AG20443 (cell line): ENCODE data around the gene GNL1.

Experiments used
- DNase-seq: peaks from one replicate; pipeline ENCODE4 v3.0.0; 2012; ENCODE audit warnings: low spot score, mixed read lengths

Gene GNL1, protein sequence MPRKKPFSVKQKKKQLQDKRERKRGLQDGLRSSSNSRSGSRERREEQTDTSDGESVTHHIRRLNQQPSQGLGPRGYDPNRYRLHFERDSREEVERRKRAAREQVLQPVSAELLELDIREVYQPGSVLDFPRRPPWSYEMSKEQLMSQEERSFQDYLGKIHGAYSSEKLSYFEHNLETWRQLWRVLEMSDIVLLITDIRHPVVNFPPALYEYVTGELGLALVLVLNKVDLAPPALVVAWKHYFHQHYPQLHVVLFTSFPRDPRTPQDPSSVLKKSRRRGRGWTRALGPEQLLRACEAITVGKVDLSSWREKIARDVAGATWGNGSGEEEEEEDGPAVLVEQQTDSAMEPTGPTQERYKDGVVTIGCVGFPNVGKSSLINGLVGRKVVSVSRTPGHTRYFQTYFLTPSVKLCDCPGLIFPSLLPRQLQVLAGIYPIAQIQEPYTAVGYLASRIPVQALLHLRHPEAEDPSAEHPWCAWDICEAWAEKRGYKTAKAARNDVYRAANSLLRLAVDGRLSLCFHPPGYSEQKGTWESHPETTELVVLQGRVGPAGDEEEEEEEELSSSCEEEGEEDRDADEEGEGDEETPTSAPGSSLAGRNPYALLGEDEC

DNA sequence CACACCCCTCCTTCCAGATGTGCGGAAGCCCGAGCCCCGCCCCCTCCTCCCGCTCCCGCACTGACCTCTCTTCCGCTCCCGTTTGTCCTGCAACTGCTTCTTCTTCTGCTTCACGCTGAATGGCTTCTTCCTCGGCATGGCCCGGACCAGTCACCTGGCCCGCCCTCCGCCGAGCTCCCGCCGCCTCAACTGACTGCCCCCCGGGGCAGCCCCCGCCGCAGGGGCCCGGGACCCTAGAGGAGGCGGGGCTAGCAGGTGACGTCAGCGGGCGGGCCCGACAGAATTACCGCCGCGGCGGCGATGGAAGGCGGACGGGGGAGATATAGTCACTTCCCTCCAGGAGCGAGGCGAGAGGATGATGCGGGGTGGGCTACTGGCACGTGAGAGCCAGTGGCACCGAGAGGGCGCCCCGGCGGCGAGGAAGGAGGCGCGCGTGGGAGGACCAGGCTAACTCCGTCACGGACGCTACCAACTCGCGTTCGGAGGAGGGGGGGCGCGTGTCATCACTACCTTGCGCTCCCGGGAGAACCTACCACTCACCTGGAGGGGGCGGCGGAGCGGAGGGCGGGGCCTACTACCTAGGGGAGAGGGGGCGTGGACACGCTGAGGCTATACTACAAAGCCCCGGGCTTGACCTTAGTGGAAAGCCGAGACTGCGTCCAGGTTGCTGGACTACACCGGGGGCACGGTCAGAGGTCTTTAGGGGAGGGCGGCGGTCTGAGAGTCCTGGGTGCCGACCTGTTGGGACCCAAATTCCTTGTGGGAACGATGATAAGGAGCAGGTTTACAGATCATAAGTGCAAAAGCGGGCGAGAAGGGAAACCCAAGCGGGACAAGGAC, at the start of gene GNL1:
TSS of gene GNL1 (minus strand) at position 424 of the 840 bp plus-strand sequence. CDS start at position 138, 286 bp downstream.
- peak; percentile 92 for DNase-seq

DNA sequence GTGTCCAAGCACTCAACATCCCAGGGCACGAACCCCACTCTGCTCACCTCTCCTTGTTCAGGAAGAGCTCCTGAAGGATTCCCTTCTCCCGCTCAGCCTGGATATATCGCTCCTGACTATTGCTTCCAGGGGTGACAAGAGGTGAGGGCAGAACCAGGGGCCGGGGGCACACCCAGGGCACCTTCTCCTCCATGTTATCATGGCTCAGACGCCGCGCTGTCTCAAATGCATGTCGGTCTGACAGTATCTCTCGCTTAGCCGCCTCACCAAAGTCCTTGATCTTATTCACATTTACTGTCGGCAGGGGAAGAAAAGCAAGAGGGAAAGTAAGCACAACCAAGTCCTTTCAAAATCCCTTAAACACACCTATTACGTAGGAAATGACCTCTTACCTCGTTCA, 47.7 kb upstream of the GNL1 start:
- DNase-seq, result no peak

DNA sequence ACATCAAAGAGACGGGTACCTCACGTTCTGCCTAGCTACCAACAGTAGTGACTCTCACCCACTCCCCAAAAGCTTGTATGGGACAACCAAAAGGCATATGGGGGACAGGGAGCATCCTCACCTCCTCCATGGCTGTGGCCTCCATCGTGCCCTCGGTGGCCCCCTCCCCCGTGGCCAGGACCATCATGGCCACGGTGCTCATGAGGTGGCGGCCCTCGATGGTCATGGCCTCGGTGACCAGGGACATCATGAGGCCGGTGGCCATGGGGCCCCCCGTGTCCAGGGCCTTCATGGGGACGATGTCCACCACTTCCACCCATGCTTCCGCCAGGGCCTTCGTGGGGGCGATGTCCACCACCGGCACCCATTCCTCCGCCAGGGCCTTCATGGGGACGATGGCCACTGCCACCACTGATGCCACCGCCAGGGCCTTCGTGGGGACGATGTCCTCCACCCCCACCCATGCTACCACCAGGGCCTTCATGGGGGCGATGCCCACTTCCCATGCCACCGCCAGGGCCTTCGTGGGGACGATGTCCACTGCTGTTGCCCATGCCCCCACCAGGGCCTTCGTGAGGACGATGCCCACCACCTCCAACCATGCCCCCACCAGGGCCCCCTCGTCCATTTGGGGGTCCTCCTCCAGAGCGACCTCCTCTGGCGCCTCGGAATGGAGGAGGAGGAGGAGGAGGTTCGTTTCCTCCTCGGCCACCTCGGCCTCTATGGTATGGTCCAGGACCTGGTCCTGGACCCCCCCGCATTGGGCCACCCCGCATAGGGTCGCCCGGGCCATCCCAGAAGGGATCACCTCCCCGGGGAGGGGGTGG, 45.7 kb upstream of the GNL1 start:
- no peak for DNase-seq

DNA sequence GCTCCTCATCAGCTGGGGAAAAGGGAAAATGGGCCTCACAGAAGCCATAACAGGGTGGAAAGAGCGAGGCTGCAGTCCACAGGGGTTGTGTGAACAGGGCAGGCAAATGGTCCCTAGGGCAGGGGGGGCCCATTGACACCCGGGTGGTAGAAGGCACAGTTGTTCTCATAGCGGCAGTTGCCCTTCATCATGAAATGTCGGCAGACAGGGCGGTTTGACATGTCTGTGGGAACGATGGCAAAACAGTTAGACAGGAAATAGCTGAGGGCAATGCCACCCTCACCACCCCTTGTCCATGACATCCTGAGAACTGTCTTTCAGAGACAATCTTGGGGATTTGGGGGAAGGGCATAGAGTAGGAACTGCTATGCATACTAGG, 45.1 kb upstream of the GNL1 start:
- no peak for DNase-seq

DNA sequence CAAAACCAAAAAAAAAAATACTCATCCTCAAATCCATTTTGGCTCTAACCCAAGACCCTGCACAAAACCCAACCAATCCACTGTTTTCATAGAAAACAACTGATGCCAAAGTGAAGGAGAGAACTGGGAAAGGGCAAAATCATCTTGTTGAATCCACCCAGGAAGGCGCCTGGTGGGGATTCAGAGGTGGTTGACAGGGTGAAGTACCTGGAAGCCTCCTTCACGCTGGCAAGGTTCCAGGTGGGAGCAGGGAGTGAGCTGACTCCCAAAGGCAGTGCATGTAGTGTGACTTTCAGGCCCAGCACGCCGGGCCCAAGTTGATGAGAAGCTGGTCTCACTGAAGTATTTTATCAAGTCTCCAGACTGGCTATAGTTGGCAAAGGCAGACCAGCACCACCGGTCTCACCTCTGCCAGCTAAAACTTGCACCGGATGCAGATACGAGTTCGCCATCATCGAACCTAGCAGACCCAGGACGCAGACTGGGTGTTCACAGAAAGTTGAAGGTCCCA, 44.2 kb upstream of the GNL1 start:
- DNase-seq, result no peak

DNA sequence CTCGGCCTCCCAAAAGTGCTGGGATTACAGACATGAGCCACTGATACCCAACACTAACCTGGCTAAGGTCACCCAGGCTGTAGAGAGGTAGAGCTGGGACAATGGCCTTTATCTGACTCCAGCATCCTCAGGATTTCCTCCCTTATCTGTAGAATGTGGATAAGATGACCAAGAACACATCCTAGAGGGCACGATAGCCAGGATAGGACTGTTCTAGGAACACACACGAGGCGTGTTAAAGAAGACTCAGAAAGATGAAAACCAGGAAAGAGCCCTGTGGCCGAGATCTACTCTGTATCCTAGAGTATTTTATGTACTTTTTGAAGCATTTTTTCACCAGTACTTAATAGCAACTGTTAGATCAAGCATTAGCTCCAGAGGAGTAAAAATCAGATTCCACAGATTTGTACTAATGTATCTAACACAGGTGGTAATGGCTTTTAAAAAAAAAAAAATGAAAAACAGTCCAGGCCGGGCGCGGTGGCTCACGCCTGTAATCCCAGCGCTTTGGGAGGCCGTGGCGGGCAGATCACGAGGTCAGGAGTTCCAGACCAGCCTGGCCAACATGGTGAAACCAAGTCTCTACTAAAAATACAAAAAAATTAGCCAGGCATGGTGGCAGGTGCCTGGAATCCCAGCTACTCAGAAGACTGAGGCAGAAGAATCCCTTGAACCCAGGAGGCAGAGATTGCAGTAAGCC, 43.5 kb upstream of the GNL1 start:
- no peak for DNase-seq

DNA sequence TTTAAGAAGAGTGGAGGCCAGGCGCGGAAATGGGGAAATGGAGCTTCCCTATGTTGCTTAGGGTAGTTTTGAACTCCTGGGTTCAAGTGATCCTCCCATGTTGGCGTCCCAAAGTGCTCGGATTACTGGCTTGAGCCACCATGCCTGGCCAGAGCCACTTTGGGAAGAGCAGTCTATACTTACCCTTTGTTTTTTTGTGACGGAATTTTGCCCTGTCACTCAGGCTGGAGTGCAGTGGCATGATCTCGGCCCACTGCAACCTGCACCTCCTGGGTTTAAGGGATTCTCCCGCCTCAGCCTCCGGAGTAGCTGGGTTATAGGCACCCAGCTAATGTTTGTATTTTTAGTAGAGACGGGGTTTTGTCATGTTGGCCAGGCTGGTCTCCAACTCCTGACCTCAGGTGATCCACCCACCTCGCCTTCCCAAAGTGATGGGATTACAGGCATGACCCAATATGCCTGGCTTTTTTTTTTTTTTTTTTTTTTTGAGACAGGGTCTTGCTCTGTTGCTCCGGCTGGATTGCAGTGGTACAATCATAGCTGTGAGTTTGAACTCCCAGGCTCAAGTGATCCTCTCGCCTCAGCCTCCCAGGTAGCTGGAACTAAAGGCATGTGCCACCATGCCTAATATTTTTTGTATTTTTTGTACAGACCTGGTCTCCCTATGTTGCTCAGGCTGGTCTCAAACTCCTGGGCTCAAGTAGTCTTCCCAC, 42.8 kb upstream of the GNL1 start:
- no peak for DNase-seq

DNA sequence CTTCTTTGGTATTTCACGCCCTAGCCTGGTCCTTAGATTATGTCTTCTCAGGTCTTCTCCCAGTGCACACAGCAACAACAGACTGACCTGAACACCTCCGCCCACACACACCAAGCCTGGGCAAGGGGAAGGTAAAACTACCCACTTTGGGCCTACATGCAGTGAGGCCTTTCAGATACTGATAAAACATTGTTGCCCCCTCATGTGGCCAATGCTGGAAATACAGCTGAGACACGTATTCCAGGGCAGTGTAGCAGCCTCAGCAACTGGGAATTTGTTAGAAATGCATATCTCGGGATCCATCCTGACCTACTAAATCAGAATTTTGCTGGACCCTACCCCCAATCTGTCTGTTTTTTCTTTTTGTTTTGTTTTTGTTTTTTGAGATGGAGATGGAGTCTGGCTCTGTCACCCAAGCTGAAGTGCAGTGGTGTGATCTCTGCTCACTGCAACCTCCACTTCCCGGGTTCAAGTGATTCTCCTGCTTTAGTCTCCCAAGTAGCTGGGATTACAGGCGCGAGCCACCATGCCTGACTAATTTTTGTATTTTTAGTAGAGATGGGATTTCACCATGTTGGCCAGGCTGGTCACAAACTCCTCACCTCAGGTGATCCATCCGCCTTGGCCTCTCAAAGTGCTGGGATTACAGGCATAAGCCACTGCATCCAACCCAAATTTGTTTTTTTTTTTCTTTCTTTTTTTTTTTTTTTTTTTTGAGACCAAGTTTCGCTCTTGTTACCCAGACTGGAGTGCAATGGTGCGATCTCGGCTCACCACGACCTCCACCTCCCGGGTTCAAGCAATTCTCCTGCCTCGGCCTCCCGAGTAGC, 41.2 kb upstream of the GNL1 start:
- DNase-seq, result peak; percentile 81

DNA sequence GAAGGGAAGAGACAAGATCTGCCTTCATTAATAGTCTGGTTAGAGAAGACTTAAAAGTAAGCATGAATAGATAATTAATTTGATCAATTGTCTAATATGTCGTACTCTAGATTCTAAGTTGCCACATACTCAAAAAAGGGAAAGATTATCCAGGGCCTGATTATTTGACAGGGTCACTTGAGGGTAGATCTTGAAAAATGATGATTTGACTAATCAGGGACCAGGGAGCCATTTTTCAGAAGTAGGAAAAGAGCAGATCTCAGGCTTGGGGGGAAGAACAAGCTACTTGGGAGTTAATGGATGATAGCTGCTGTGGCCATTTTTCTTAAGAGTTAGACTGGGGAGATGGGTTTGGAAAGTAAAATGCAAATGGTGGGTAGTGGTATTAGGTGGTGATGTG, 36.0 kb upstream of the GNL1 start:
- no peak for DNase-seq

DNA sequence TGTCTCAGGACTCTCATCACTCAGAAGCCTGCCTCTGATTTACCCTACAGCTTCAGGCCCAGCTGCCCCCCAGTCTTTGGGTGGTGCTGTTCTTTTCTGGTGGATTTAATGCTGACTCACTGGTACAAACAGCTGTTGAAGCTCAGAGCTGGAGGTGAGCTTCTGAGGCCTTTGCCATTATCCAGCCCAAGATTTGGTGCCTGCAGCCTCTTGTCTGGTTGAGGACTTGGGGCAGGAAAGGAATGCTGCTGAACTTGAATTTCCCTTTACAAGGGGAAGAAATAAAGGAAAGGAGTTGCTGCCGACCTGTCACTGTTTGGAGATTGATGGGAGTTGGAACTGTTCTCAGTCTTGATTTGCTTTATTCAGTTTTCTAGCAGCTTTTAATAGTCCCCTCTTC, 34.7 kb upstream of the GNL1 start:
- peak; percentile 69 for DNase-seq

DNA sequence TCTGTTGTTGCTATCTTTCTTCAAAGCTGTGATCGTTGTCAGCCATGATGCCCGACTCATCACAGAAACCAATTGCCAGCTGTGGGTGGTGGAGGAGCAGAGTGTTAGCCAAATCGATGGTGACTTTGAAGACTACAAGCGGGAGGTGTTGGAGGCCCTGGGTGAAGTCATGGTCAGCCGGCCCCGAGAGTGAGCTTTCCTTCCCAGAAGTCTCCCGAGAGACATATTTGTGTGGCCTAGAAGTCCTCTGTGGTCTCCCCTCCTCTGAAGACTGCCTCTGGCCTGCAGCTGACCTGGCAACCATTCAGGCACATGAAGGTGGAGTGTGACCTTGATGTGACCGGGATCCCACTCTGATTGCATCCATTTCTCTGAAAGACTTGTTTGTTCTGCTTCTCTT, 34.2 kb upstream of the GNL1 start:
- no peak for DNase-seq

DNA sequence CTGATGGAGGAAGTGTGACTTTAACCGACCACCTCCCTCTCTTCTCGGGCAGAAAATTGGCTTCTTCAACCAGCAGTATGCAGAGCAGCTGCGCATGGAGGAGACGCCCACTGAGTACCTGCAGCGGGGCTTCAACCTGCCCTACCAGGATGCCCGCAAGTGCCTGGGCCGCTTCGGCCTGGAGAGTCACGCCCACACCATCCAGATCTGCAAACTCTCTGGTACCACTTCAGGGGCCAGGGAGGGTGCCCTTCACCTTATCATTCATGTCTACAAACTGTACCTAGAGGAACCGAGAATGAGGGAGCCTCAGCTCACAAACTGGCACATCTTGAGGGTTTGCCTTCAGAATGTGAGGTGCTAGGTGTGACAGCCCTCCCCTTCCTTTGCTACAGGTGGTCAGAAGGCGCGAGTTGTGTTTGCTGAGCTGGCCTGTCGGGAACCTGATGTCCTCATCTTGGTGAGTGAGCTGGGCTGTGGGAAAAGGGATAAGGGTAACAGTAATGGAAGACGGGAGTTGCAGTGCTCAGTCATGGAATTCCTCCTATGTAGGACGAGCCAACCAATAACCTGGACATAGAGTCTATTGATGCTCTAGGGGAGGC, 33.6 kb upstream of the GNL1 start:
- DNase-seq, result no peak

DNA sequence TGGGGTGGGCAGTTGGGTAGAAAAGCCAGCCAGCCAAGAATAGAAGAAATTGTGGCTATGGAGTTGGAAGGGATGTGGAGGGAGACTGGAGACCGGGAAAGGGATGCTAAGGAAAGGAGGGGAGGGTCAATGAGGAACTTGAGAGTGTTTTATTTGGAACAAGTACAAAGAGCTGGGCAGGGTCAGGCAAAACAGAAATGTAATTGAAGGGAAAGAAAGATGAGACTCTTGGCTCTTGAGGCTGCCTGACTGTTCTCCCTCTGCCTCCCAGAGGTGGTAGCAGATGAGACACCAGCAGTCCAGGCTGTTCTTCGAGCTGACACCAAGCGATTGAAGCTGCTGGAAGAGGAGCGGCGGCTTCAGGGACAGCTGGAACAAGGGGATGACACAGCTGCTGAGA, 27.6 kb upstream of the GNL1 start:
- DNase-seq, result no peak

DNA sequence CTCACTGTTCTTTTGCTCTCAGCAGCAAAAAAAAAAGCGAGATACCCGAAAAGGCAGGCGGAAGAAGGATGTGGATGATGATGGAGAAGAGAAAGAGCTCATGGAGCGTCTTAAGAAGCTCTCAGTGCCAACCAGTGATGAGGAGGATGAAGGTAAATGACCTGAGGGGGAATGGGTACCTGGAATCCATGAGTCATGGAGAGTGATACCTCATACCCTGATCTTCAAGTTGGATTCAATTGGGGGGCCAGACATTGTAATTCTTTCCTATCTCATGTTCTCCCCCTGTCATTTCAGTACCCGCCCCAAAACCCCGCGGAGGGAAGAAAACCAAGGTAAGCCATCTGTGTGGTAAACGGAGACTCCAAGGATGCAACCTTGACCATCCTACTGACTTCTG, 21.8 kb upstream of the GNL1 start:
- no peak for DNase-seq

DNA sequence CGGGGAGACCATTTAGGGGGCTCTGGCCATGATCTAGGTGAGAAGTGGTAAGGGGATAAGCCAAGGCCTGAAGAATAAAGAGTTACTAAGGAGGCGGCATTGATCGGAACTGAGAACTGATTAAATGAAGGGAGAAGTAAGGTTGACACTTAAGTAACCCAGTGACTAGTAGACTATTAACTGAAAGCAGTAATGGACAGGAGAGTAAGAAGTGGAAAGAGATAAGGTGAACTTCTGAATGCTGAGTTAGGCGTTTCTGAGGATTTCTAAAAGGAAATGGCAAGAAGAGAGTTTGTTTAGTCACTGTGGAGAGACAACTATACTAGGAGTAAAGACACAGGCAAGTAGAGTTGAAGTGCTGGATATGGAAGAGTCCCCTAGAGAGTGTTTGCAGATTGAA, 16.8 kb upstream of the GNL1 start:
- no peak for DNase-seq

DNA sequence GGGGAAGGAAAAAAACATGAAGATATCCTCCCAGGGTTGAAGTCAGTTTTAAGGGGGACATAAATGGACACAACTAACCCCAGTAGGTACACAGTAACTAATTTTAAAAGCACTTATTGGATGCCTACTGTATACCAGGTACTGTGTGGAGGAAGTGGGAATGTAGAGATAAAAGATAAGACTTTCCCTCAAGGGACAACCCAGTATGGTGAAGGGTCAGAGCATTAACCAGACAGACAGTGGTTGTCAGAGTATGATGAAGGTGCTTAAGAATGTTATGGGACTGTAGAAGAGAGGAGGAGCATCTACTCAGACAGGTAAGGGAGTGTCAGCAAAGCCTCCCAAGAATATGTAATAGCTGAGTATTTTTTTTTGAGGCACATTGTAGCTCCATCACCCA, 15.9 kb upstream of the GNL1 start:
- DNase-seq, result no peak

DNA sequence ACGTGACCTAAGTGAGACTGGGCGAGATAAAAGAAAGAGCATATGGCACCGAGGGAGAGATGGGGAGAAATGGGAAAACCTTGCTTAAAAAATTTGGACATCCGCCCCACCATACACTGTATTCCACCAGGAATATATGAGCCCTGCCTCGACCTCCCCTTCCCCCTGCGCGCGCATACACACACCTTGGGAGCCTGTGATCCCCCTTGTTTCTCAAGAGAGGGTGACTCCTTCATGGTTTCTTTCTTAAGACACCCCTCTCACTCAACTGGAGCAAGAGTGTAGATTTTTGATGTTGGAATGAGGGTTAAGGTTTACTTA, 15.4 kb upstream of the GNL1 start:
- no peak for DNase-seq

DNA sequence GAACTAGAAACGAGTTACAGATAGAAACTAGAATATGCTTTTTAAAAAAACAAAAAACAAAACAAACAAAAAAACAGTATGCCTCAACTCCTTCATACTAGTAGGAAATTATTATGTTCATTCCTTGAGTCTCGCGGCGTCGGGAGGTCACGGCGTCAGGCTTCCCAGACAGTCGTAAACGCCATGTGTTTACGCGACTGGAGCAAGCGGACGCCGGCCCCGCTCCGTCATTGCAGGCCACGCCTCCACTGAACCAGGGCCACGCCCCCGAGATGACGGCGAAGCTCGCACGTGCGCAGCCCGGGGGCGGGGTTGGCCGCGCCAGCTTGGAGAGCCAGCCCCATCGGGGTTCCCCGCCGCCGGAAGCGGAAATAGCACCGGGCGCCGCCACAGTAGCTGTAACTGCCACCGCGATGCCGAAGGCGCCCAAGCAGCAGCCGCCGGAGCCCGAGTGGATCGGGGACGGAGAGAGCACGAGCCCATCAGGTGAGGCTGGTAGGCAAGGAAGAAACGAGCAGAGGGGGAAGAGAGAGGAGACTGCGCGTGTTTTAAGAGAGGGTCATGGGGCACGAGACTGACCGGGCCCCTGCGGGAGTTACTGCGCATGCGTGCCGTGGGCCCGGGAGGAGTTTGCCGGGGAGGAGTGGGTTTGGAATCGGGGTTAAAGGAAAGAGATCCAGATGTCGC, 14.9 kb upstream of the GNL1 start, which contains the start of gene ABCF1:
TSS of gene ABCF1 (plus strand) at position 368 of the 687 bp plus-strand sequence. CDS start at position 414, 46 bp downstream.
- peak; percentile 100 for DNase-seq

DNA sequence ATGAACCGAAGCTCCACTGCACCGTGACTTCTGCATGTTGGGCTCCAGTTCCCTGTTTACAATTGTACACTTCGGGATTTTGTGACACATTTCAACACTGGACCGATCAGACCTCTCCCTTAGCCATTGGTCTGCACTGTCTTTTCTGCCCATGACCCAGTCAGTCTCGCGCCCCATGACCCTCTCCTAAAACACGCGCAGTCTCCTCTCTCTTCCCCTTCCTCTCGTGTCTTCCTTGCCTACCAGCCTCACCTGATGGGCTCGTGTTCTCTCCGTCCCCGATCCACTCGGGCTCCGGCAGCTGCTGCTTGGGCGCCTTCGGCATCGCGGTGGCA, 14.4 kb upstream of the GNL1 start:
- peak; percentile 29 for DNase-seq
